Epithelial cell of esophagus (primary cell): ENCODE data around the gene DCT.

Experiments
- DNase-seq: peaks from one replicate; pipeline ENCODE4 v3.0.0; 2010; ENCODE audit warnings: low read depth
- H3K4me3 ChIP-seq: 2 replicates; pipeline ENCODE4 v1.5.1; 2011; ENCODE audit warnings: mild to moderate bottlenecking, low read length, control low read depth
- CTCF ChIP-seq: IDR thresholded peaks from 2 replicates; pipeline ENCODE4 v1.5.1; 2011; ENCODE audit warnings: low read depth, mild to moderate bottlenecking, low read length, control low read depth, inconsistent platforms; ENCODE audit not compliant: insufficient read depth; ENCODE audit errors: missing control alignments

The DCT gene

DNA sequence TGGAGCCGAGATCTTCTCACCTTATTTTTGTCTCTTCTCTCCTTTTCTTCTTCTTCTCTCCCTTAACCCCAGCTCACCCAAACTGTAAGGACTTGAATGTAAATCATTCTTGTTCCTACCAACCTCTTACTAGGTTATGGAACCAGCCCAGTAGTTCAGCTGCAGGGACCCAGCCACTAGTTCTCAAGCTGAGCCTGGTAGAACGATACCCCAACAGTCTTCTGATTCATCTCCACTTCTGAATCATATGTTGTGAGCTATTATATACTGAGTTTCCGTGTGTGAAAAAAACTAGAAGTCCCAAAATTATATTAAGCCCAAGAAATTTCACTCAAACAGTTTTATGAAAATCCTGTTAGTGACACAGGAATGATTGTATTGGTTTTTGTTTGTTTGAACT is 67.7 kb downstream of the DCT start:
- no peak overlapping the region for H3K4me3 ChIP-seq
- no peak for TF ChIP-seq CTCF
- no peak for DNase-seq

DNA sequence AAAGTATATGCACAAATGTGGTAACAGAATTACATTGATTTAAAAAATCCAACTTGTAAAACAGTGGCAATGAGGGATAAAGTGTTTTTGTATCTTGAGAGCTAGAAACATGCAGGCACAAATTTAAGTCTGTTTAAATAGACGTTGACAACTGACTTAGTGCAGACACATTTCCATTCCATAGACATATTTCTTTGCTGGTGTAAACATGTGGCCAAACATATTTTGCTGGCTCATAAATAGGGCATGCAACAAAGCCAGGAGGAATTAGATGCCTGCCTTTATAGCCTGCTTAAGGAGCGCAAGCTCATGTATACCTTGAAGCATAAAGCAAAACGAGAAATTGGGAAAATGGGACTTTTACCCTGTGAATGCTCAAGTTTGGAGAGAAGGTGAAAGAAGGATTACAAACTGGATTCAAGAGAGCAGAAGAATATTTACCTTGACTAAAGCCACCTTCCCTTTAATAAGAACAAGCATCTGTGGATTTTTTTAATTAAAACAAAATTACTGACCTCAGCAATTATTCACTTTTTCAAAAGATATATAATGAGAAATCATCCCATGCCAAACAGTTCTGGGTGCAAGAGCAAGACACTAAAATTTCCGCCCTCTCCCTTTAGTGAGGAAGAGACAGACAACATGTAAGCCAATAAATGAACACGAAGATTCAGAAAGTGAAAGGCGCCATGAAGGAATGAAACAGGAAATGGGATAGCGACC is 71.0 kb downstream of the DCT start:
- DNase-seq, result no peak
- TF ChIP-seq CTCF, result no peak
- no peak overlapping the region for H3K4me3 ChIP-seq

- TF ChIP-seq CTCF, result no peak
- DNase-seq, result no peak
- no peak overlapping the region for H3K4me3 ChIP-seq
Measured at GRCh38 chr13:94400874-94401273, 78.6 kb downstream of the DCT start.

DNA sequence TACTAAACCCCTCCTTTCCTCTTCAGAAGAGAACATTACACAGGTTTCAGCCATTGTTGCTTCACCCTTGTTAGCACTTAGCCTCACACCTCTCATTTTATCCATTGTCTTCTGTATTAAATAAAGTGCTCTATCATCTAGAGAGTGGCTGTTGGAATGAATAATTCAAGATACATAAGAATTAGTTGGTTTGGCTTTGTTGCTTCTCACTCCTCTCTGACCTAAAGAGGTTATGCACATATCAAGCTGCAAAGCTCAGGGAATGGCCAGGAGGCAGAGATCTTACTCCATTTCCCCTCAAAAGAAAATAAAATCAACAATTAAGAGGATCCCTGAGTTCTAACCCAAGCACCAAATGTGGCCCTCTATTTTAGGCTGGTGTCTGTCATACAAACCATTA is 79.7 kb downstream of the DCT start:
- no peak for TF ChIP-seq CTCF
- DNase-seq, result no peak

DNA sequence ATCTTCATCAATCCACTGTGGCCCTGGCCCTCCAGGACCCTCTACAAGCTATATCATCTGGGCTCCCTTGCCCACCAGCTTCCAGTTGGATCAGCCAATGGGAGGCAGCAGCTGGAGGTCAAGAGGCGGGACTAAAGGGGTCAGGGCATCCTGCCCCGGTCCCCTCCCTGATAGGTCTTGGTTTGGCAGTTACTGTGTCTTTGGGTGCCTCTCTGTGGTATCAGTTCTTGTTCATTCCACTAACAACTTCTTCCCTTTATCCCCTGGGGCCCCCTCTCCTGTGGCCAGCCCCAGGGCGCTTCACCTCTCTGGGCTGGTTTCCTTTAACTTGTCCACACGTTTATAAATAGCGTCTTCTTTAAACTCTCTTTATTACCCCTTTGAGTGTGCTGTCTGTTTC is 83.6 kb downstream of the DCT start:
- TF ChIP-seq CTCF, result no peak
- DNase-seq, result no peak
- no peak overlapping the region for H3K4me3 ChIP-seq

More for the DNA sequence above, 79.7 kb downstream of the DCT start:
- H3K4me3 ChIP-seq, result no peak overlapping the region

GRCh38 chr13:94394723-94395122 is 84.8 kb downstream of the DCT start:
- TF ChIP-seq CTCF, result no peak
- DNase-seq, result no peak
- H3K4me3 ChIP-seq, result no peak overlapping the region

DNA sequence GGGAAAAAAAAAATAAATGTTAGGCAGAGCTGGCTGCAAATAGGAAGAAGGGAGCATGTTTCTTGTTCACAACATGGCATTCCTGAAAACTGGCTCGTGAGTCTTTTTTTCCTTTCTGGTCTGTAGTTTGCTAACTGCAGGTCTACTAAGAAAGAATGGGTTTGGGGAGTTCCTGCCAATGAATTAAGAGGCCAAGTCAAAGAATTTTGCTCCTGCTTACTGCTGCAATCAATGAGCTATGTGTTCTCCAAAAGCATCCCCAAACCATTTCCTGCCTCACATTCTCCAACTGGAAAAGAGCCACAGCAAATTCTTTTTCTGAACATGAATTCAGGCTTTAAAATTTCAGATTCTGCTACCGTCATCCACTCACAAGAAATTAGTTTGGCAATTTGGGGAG is 88.6 kb downstream of the DCT start:
- TF ChIP-seq CTCF, result no peak
- no peak overlapping the region for H3K4me3 ChIP-seq
- no peak for DNase-seq
